ENCODE measurements around the gene INSIG1.

Gene INSIG1

DNA sequence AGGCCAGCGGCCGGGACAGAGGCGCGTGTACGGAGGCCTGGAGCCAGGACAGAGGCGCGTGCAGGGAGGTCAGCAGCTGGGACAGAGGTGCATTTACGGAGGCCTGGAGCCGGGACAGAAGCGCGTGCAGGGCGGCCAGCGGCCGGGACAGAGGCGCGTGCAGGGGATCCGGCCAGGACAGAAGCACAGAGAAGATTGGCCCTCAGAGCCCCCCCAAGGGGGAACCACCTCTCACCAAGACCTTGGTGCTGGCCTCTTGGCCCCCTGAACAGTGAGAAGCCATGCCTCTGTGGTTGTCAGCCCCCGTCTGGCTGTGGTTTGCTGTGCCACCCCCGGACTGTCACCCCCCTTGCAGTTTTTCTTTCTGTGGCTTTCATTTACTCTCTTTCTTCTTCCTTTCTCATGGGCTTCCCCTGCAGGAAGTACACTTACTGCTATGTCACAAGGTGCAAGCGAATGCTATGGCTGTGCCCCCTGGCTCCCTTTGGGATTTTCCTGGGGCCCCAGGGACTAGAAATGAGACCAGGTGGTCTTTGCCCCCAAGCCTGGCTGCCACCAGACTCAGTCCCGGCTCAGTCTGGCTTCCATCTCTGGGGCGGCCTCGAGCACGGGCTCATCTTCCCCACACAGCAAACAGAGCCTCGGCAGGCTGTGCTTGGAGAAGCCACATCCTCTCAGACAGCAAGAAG lies 41.1 kb downstream of the INSIG1 start:
- DNase-seq, result no peak

DNA sequence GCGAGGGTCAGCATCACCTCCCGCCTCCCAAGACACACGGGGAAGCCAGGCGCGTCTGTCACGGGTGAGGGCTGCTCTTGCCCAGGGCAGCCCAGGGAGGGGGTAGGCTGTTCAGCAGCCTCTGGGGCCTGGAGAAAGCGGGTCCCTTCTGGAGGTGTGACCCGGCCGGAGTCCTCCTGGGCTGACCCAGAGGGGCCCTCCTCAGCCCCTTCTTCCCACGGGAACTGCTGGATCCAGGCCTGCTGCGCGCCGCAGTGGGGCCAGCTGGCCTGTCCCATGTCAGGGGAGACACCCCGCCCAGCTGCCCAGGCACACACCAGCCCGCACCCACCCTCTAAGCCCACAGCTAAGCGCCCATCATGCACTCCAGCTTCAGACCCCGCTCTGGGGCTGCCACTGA lies 41.8 kb downstream of the INSIG1 start:
- in situ Hi-C loops (cut with HindIII; ENCODE audit: low pct_ligation_motif_present, low pct_unique_long_range_greater_than_20kb, low sequenced_read_pairs), result no loop called here

More for the DNA sequence above, 41.1 kb downstream of the INSIG1 start:
- in situ Hi-C loops (cut with HindIII; ENCODE audit: low pct_ligation_motif_present, low pct_unique_long_range_greater_than_20kb, low sequenced_read_pairs), result no loop called here

GRCh38 chr7:155340071-155340531 lies 42.4 kb downstream of the INSIG1 start:
- no peak for DNase-seq
- in situ Hi-C loops (cut with HindIII; ENCODE audit: low pct_ligation_motif_present, low pct_unique_long_range_greater_than_20kb, low sequenced_read_pairs), result no loop called here

More for the DNA sequence above, 41.8 kb downstream of the INSIG1 start:
- no peak for DNase-seq

DNA sequence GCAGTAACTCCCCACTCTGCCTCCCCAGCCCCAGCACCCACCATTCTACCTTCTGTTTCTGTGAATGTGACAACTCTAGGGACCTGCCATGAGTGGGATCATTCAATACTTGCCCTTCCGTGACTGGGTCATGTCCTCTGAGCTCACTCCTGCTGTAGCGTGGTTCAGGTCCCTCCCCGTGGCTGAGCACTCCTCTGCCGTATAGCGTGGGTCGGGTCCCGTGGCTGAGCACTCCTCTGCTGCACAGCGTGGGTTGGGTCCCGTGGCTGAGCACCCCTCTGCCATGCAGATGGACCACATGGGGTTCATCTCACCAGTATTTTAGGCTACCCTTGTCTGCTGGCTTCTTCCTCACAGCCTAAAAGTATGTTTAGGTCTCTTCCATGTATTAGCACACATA lies 43.0 kb downstream of the INSIG1 start:
- no peak for DNase-seq
- in situ Hi-C loops (cut with HindIII; ENCODE audit: low pct_ligation_motif_present, low pct_unique_long_range_greater_than_20kb, low sequenced_read_pairs), result no loop called here

GRCh38 chr7:155341463-155341983 lies 43.8 kb downstream of the INSIG1 start:
- in situ Hi-C loops (cut with HindIII; ENCODE audit: low pct_ligation_motif_present, low pct_unique_long_range_greater_than_20kb, low sequenced_read_pairs), result no loop called here
- no peak for DNase-seq

GRCh38 chr7:155342313-155342712 lies 44.6 kb downstream of the INSIG1 start:
- in situ Hi-C loops (cut with HindIII; ENCODE audit: low pct_ligation_motif_present, low pct_unique_long_range_greater_than_20kb, low sequenced_read_pairs), result no loop called here
- no peak for DNase-seq

- no peak for DNase-seq
- in situ Hi-C loops (cut with HindIII; ENCODE audit: low pct_ligation_motif_present, low pct_unique_long_range_greater_than_20kb, low sequenced_read_pairs), result no loop called here
These were observed 45.5 kb downstream of the INSIG1 start for GRCh38 chr7:155343150-155343549.

GRCh38 chr7:155343661-155344121 lies 46.0 kb downstream of the INSIG1 start:
- DNase-seq, result no peak
- in situ Hi-C loops (cut with HindIII; ENCODE audit: low pct_ligation_motif_present, low pct_unique_long_range_greater_than_20kb, low sequenced_read_pairs), result no loop called here

GRCh38 chr7:155344270-155344617 lies 46.6 kb downstream of the INSIG1 start:
- in situ Hi-C loops (cut with HindIII; ENCODE audit: low pct_ligation_motif_present, low pct_unique_long_range_greater_than_20kb, low sequenced_read_pairs), result no loop called here
- no peak for DNase-seq

DNA sequence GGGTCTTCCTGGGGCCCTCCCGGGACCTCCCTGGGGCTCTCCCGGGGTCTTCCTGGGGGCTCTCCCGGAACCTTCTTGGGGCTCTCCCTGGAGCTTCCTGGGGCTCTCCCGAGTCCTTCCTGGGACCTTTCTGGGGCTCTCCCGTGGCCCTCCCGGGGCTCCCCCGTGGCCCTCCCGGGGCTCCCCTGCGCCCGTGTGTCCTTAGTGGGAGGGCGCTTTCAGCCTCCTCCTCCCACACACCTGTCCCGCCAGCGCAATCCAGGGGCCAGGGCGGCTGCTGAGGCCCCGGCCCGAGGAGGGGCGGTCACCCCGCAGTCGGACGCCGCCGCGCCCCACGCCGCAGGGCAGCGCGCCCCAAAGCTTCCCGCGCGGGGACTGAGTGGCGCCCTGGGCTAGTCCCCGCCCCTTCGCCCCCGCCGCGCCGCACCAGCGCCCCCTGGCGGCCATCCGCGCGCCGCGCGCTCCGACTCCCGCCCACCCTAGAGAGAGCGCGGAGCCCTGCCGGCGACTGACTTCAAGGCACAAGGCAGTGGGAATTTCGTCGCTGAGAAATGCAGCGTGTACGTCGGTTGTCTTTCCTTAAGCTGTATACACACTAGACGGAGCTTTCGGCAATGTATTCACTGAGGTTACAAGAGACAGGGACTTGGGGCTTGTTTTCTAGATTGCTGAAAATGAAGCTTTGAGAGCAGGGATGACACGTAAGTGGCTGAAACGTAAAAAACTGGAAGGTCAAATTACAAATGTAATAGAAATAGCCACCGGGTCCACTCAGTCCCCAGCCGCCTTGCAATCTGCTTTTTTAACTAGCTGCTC lies 47.1 kb downstream of the INSIG1 start:
- in situ Hi-C loops (cut with HindIII; ENCODE audit: low pct_ligation_motif_present, low pct_unique_long_range_greater_than_20kb, low sequenced_read_pairs), result no loop called here
- peak; percentile 82 for DNase-seq

- in situ Hi-C loops (cut with HindIII; ENCODE audit: low pct_ligation_motif_present, low pct_unique_long_range_greater_than_20kb, low sequenced_read_pairs), result no loop called here
- DNase-seq, result no peak
These were observed 47.8 kb downstream of the INSIG1 start for GRCh38 chr7:155345490-155345889.

- in situ Hi-C loops (cut with HindIII; ENCODE audit: low pct_ligation_motif_present, low pct_unique_long_range_greater_than_20kb, low sequenced_read_pairs), result no loop called here
- no peak for DNase-seq
These were observed 48.6 kb downstream of the INSIG1 start for GRCh38 chr7:155346285-155346684.

- no peak for DNase-seq
- in situ Hi-C loops (cut with HindIII; ENCODE audit: low pct_ligation_motif_present, low pct_unique_long_range_greater_than_20kb, low sequenced_read_pairs), result no loop called here
These were observed 51.1 kb downstream of the INSIG1 start for GRCh38 chr7:155348806-155349205.

DNA sequence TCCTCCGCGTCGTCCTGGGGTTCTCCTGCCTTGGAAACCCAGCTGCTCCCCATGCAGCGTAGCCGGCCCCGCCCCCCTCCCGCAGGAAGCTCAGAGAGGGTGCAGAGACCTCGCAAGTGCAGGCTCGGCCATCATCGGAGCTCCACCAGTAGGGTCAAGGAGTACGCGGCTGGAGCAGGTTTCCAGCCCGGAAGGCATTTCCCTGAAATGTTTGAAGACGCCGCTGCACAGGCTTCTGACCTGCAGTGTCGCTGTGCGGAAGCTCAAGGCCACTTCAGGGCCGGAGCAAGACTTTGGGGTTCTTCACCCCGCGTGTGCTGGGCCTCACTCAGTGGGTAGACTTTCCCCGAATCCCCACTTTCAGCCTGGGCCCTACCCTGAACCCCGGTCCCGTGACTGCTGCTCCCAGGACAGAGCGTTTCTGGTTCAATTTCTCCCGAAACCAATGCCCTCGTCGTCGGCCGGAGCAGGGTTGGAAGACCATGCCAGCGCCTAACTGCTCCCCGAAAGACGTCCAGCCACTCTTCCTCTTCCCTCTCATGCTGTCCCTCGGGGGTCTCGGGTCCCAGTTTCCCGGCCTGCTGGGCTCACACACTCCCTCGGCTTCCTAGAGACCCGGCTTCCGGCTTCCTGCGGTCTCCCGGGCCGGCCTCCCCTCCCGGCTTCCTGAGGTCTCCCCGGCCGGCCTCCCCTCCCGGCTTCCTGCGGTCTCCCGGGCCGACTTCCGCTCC lies 52.1 kb downstream of the INSIG1 start:
- in situ Hi-C loops (cut with HindIII; ENCODE audit: low pct_ligation_motif_present, low pct_unique_long_range_greater_than_20kb, low sequenced_read_pairs), result no loop called here
- DNase-seq, result no peak

DNA sequence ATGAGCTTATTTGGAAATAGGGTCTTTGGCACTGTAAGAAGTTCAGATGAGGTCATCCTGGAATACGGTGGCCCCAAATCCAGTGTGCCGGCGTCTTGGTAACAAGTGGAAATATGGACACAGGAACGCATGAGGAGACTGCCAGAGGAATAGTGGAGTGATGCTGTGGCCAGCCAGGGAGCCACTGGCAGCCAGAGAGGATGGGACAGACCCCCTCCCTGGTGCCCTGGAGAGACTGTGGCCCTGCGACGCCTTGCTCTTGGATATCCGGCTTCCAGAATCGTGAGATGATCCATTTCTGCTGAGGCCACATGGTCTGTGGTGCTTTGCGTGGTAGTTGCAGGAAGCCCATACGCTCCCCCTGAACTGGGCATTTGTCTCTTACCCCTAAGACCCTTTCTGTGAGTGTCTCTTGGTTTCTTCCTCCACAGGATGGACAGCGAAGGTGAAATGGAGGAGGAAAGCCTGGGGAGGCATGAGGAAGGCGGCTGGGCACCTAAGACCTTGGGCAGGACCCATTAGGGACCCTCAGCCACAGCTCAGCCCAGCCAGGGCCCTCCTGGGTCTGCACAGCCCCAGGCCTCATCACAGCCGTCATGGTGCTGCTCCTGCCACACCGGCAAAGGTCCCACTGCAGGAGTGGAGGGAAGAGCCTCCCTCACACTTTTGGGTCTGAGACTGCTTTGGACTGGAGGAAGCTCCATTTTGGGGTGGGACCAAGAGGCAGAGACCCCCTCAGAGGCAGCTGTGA lies 53.6 kb downstream of the INSIG1 start:
- no peak for DNase-seq
- in situ Hi-C loops (cut with HindIII; ENCODE audit: low pct_ligation_motif_present, low pct_unique_long_range_greater_than_20kb, low sequenced_read_pairs), result no loop called here

DNA sequence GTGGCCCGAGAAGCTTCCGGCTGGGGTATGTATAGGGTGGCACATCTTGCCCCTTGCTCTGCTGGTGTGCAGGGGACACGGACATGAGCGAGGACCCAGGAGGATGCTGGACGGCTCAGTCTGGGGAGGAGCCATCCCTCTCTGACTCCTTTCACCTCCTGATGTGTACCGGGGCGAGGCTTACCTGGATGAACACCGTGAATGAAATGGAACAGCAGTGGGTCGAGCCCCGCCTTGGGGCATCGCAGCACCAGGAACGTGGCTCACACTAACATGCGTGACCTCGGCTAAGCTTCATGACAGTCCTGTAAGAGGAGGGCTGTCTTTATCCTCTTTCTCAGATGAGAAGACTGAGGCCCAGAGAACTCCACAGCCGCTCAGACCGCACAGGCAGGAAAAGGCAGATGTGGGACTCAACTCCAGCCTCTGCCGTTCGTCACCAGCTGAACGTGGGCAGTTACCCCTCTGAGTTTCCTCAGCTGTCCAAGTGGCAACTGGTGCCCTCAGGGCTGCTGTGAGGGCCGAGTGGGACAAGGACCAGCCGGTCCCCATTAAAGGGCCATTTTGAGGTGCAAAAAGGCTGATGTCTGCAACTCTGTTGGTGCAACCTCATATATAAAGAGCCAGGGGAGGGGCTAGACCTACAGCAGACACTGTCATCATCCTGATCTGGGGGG lies 54.5 kb downstream of the INSIG1 start:
- DNase-seq, result no peak
- in situ Hi-C loops (cut with HindIII; ENCODE audit: low pct_ligation_motif_present, low pct_unique_long_range_greater_than_20kb, low sequenced_read_pairs), result no loop called here

- in situ Hi-C loops (cut with HindIII; ENCODE audit: low pct_ligation_motif_present, low pct_unique_long_range_greater_than_20kb, low sequenced_read_pairs), result no loop called here
- no peak for DNase-seq
These were observed 55.1 kb downstream of the INSIG1 start for GRCh38 chr7:155352753-155353115.
